ENCODE measurements around the gene SUPV3L1.

The SUPV3L1 gene

GRCh38 chr10:69253171-69253570 lies 73.1 kb downstream of the SUPV3L1 start:
- no peaks in the 10 kb centered on the region for H3K27me3 ChIP-seq (ENCODE audit: control insufficient read depth, low read length)
- H3K9me3 ChIP-seq (ENCODE audit: control insufficient read depth, insufficient read depth, low read length), result no peaks in the 10 kb centered on the region
- H3K27ac ChIP-seq (ENCODE audit: low read depth, low read length), result no peak overlapping the region
- H3K36me3 ChIP-seq (ENCODE audit: control insufficient read depth, low read length), result no peaks in the 10 kb centered on the region
- no peak overlapping the region for H3K4me2 ChIP-seq (ENCODE audit: low read length)
- H3K4me3 ChIP-seq (ENCODE audit: low read length), result no peak overlapping the region
- H3K79me2 ChIP-seq (ENCODE audit: control insufficient read depth, low read length), result no peaks in the 10 kb centered on the region
- no peaks in the 10 kb centered on the region for H3K9me2 ChIP-seq (replicated peaks; ENCODE audit: control insufficient read depth, low read length)
- H4K20me1 ChIP-seq (ENCODE audit: control insufficient read depth, insufficient read depth, low read depth, low read length), result no peaks in the 10 kb centered on the region
- TF ChIP-seq EZH2phosphoT487 (IDR thresholded peaks at IDR 0.05; ENCODE audit: borderline replicate concordance, low read length) (no peak), CTCF (IDR thresholded peaks at IDR 0.05; ENCODE audit: low read depth, low read length, poor library complexity, severe bottlenecking) (no peak)
- no peaks in the 10 kb centered on the region for H3F3A ChIP-seq (ENCODE audit: control insufficient read depth, insufficient read depth)
- H3K4me1 ChIP-seq (ENCODE audit: control insufficient read depth, low read length), result no peaks in the 10 kb centered on the region

GRCh38 chr10:69254877-69255276 lies 74.8 kb downstream of the SUPV3L1 start:
- no peaks in the 10 kb centered on the region for H4K20me1 ChIP-seq (ENCODE audit: control insufficient read depth, insufficient read depth, low read depth, low read length)
- H3K9me2 ChIP-seq (replicated peaks; ENCODE audit: control insufficient read depth, low read length), result no peaks in the 10 kb centered on the region
- peaks cover 9% of the 10 kb centered on the region for H3K9me3 ChIP-seq (ENCODE audit: control insufficient read depth, insufficient read depth, low read length)
- no peaks in the 10 kb centered on the region for H3F3A ChIP-seq (ENCODE audit: control insufficient read depth, insufficient read depth)
- no peak overlapping the region for H3K27ac ChIP-seq (ENCODE audit: low read depth, low read length)
- no peaks in the 10 kb centered on the region for H3K27me3 ChIP-seq (ENCODE audit: control insufficient read depth, low read length)
- no peak for TF ChIP-seq EZH2phosphoT487 (IDR thresholded peaks at IDR 0.05; ENCODE audit: borderline replicate concordance, low read length)
- H3K4me2 ChIP-seq (ENCODE audit: low read length), result no peak overlapping the region
- H3K4me1 ChIP-seq (ENCODE audit: control insufficient read depth, low read length), result no peaks in the 10 kb centered on the region
- H3K4me3 ChIP-seq (ENCODE audit: low read length), result no peak overlapping the region
- no peaks in the 10 kb centered on the region for H3K36me3 ChIP-seq (ENCODE audit: control insufficient read depth, low read length)
- no peaks in the 10 kb centered on the region for H3K79me2 ChIP-seq (ENCODE audit: control insufficient read depth, low read length)
